Measurements from ENCODE around the gene KHDC1L. TPM values are rescaled to one million over a fixed set of nuclear protein-coding genes. Genes with fewer than 3 reads are reported as not detected.

Gene KHDC1L
- total RNA-seq, 1 donor from 2014 or later: 1.9 TPM

- TF ChIP-seq, protein P1, sequence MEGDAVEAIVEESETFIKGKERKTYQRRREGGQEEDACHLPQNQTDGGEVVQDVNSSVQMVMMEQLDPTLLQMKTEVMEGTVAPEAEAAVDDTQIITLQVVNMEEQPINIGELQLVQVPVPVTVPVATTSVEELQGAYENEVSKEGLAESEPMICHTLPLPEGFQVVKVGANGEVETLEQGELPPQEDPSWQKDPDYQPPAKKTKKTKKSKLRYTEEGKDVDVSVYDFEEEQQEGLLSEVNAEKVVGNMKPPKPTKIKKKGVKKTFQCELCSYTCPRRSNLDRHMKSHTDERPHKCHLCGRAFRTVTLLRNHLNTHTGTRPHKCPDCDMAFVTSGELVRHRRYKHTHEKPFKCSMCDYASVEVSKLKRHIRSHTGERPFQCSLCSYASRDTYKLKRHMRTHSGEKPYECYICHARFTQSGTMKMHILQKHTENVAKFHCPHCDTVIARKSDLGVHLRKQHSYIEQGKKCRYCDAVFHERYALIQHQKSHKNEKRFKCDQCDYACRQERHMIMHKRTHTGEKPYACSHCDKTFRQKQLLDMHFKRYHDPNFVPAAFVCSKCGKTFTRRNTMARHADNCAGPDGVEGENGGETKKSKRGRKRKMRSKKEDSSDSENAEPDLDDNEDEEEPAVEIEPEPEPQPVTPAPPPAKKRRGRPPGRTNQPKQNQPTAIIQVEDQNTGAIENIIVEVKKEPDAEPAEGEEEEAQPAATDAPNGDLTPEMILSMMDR (IDR thresholded peaks at IDR 0.05): no peak
- no peak for TF ChIP-seq EZH2phosphoT487 (IDR thresholded peaks at IDR 0.05)
- TF ChIP-seq EZH2 (IDR thresholded peaks at IDR 0.05): no peak
- Histone ChIP-seq H3K4me3 (no peak overlapping the region), H3K36me3 (no peaks in the 10 kb centered on the region), H3F3A (ENCODE audit: low read depth) (no peaks in the 10 kb centered on the region), H3K4me2 (no peak overlapping the region), H3K9me3 (ENCODE audit: low read depth) (no peaks in the 10 kb centered on the region), H3K27ac (no peak overlapping the region), H3K9ac (no peak overlapping the region), H3K4me1 (no peaks in the 10 kb centered on the region), H2AFZ (replicated peaks) (no peak overlapping the region), H3K27me3 (no peaks in the 10 kb centered on the region), H4K20me1 (ENCODE audit: low read depth) (no peaks in the 10 kb centered on the region), H3K79me2 (ENCODE audit: low read depth) (no peaks in the 10 kb centered on the region)
- Mint-ChIP-seq H3K4me1 (no peaks in the 10 kb centered on the region), H3K9me3 (peaks cover 11% of the 10 kb centered on the region), H3K27ac (no peak overlapping the region), H3K4me3 (no peak overlapping the region), H3K36me3 (no peaks in the 10 kb centered on the region), H3K27me3 (ENCODE audit: insufficient read depth, low read depth) (no peaks in the 10 kb centered on the region)
- no peak for DNase-seq (ENCODE audit: low spot score)
These were observed 21.0 kb downstream of the KHDC1L start for GRCh38 chr6:73204252-73204651.

DNA sequence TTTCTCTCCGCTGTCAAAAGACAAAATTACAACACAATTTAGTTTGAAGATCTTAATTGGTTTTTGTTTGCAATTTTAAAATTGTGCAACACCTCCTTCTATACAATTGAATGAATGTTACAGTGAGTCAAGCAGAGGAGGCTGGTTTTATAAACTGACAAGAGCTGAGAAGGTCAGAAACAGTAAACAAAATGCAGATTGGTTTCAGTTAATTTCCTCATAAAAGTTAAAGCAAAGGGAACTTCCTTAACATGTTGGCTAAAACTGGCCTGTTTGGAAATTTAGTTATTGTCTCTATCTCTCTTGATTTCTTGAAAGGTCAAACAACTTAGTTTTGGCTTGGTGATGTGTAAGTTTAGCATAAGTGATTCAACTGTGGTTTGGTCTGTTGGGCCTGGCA is 22.2 kb downstream of the KHDC1L start:
- TF ChIP-seq, protein P1 (IDR thresholded peaks at IDR 0.05): no peak
- TF ChIP-seq EZH2phosphoT487 (IDR thresholded peaks at IDR 0.05): no peak
- no peak for TF ChIP-seq EZH2 (IDR thresholded peaks at IDR 0.05)
- Histone ChIP-seq H4K20me1 (ENCODE audit: low read depth) (no peaks in the 10 kb centered on the region), H3K9ac (no peak overlapping the region), H2AFZ (replicated peaks) (no peak overlapping the region), H3K27me3 (no peaks in the 10 kb centered on the region), H3K4me3 (no peak overlapping the region), H3K36me3 (no peaks in the 10 kb centered on the region), H3K4me1 (no peaks in the 10 kb centered on the region), H3K27ac (no peak overlapping the region), H3F3A (ENCODE audit: low read depth) (no peaks in the 10 kb centered on the region), H3K9me3 (ENCODE audit: low read depth) (no peaks in the 10 kb centered on the region), H3K79me2 (ENCODE audit: low read depth) (no peaks in the 10 kb centered on the region), H3K4me2 (no peak overlapping the region)
- Mint-ChIP-seq H3K27ac (no peak overlapping the region), H3K27me3 (ENCODE audit: insufficient read depth, low read depth) (no peaks in the 10 kb centered on the region), H3K4me1 (no peaks in the 10 kb centered on the region), H3K9me3 (peaks cover 11% of the 10 kb centered on the region), H3K4me3 (no peak overlapping the region), H3K36me3 (no peaks in the 10 kb centered on the region)
- DNase-seq (ENCODE audit: low spot score): no peak

DNA sequence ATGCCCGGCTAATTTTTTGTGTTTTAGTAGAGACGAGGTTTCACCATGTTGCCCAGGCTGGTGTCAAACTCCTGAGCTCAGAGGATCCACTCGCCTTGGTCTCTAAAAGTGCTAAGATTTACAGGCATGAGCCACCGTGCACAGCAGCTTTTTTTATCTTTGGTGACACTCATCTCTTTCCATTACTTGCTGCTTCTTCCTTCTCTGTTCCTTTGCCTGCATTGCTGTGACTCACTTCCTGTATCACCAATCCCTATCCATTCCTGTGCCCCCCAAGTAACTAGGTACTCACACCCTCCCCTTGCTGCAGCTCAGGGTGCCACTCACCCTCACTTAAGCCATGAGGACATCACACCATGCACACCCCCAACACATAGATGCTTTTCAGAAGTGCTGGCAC is 24.6 kb downstream of the KHDC1L start:
- Histone ChIP-seq H3K4me2 (no peak overlapping the region), H3K9me3 (ENCODE audit: low read depth) (no peaks in the 10 kb centered on the region), H3F3A (ENCODE audit: low read depth) (no peaks in the 10 kb centered on the region), H3K4me1 (no peaks in the 10 kb centered on the region), H3K27me3 (no peaks in the 10 kb centered on the region), H2AFZ (replicated peaks) (no peak overlapping the region), H3K36me3 (no peaks in the 10 kb centered on the region), H4K20me1 (ENCODE audit: low read depth) (no peaks in the 10 kb centered on the region), H3K79me2 (ENCODE audit: low read depth) (no peaks in the 10 kb centered on the region), H3K4me3 (no peak overlapping the region), H3K27ac (no peak overlapping the region), H3K9ac (no peak overlapping the region)
- peaks cover 2% of the 10 kb centered on the region for H3K9me3 Mint-ChIP-seq
- no peaks in the 10 kb centered on the region for H3K4me1 Mint-ChIP-seq
- TF ChIP-seq, protein P1 (IDR thresholded peaks at IDR 0.05): no peak
- H3K4me3 Mint-ChIP-seq: no peak overlapping the region
- no peak overlapping the region for H3K27ac Mint-ChIP-seq
- DNase-seq (ENCODE audit: low spot score): no peak
- H3K27me3 Mint-ChIP-seq (ENCODE audit: insufficient read depth, low read depth): no peaks in the 10 kb centered on the region
- no peaks in the 10 kb centered on the region for H3K36me3 Mint-ChIP-seq

GRCh38 chr6:73200247-73200646 is 25.0 kb downstream of the KHDC1L start:
- H3K36me3 ChIP-seq: no peaks in the 10 kb centered on the region
- no peaks in the 10 kb centered on the region for H3F3A ChIP-seq (ENCODE audit: low read depth)
- no peaks in the 10 kb centered on the region for H3K4me1 ChIP-seq
- no peak overlapping the region for H3K4me3 Mint-ChIP-seq
- no peaks in the 10 kb centered on the region for H3K27me3 Mint-ChIP-seq (ENCODE audit: insufficient read depth, low read depth)
- no peaks in the 10 kb centered on the region for H3K4me1 Mint-ChIP-seq
- no peaks in the 10 kb centered on the region for H3K9me3 ChIP-seq (ENCODE audit: low read depth)
- no peaks in the 10 kb centered on the region for H3K79me2 ChIP-seq (ENCODE audit: low read depth)
- no peak overlapping the region for H3K4me3 ChIP-seq
- H4K20me1 ChIP-seq (ENCODE audit: low read depth): no peaks in the 10 kb centered on the region
- no peak overlapping the region for H3K27ac Mint-ChIP-seq
- no peak overlapping the region for H3K27ac ChIP-seq
- H3K27me3 ChIP-seq: no peaks in the 10 kb centered on the region
- H3K9ac ChIP-seq: no peak overlapping the region
- H3K36me3 Mint-ChIP-seq: no peaks in the 10 kb centered on the region
- TF ChIP-seq EZH2phosphoT487 (IDR thresholded peaks at IDR 0.05) (no peak), EZH2 (IDR thresholded peaks at IDR 0.05) (no peak)
- TF ChIP-seq, protein P1 (IDR thresholded peaks at IDR 0.05): no peak
- H3K4me2 ChIP-seq: no peak overlapping the region
- H3K9me3 Mint-ChIP-seq: peaks cover 2% of the 10 kb centered on the region
- no peak for DNase-seq (ENCODE audit: low spot score)
- no peak overlapping the region for H2AFZ ChIP-seq (replicated peaks)
